Measurements from ENCODE around the gene CPB2. TPM values are rescaled to one million over a fixed set of nuclear protein-coding genes. Genes with fewer than 3 reads are reported as not detected.

Gene CPB2
- total RNA-seq, 4 donors from 2014 or later = not detected

- TF ChIP-seq EP300 (IDR thresholded peaks at IDR 0.05; ENCODE audit: low read depth) = no peak
- TF ChIP-seq POLR2A (IDR thresholded peaks at IDR 0.05) = no peak
- TF ChIP-seq POLR2AphosphoS5 (IDR thresholded peaks at IDR 0.05) = no peak
- TF ChIP-seq CTCF (IDR thresholded peaks at IDR 0.05) = no peak
- Histone ChIP-seq H3K36me3 (no peaks in the 10 kb centered on the region), H3K27me3 (no peaks in the 10 kb centered on the region), H3K4me1 (no peaks in the 10 kb centered on the region), H3K4me3 (no peak overlapping the region), H3K27ac (no peak overlapping the region), H3K9me3 (no peaks in the 10 kb centered on the region)
- intact Hi-C loops (cut with DNase I; ENCODE audit: low total_unique reads) = no loop called here
- 75% methylated on average over 12 of the region's 12 CpGs; no CpG with 5 or more reads in 1 of the 2 donors for WGBS, 2 donors (ENCODE audit: low coverage in 1 of 2)
- no peak for DNase-seq
- in situ Hi-C loops (cut with MboI; ENCODE audit: low pct_ligation_motif_present in 1 of 4, low pct_unique_long_range_greater_than_20kb in 1 of 4, low sequenced_read_pairs in 3 of 4) = no loop called here
These were observed 18.4 kb downstream of the CPB2 start for GRCh38 chr13:46086421-46086922.

GRCh38 chr13:46085737-46086136 is 19.1 kb downstream of the CPB2 start:
- no peaks in the 10 kb centered on the region for H3K9me3 ChIP-seq
- intact Hi-C loops (cut with DNase I; ENCODE audit: low total_unique reads) = no loop called here
- H3K27ac ChIP-seq = no peak overlapping the region
- in situ Hi-C loops (cut with MboI; ENCODE audit: low pct_ligation_motif_present in 1 of 4, low pct_unique_long_range_greater_than_20kb in 1 of 4, low sequenced_read_pairs in 3 of 4) = no loop called here
- H3K4me1 ChIP-seq = no peaks in the 10 kb centered on the region
- DNase-seq = no peak
- H3K27me3 ChIP-seq = no peaks in the 10 kb centered on the region
- no peak overlapping the region for H3K4me3 ChIP-seq
- no peak for TF ChIP-seq CTCF (IDR thresholded peaks at IDR 0.05)
- no peak for TF ChIP-seq POLR2AphosphoS5 (IDR thresholded peaks at IDR 0.05)
- TF ChIP-seq EP300 (IDR thresholded peaks at IDR 0.05; ENCODE audit: low read depth) = no peak
- TF ChIP-seq POLR2A (IDR thresholded peaks at IDR 0.05) = no peak
- no peaks in the 10 kb centered on the region for H3K36me3 ChIP-seq
- WGBS, 2 donors (ENCODE audit: low coverage in 1 of 2) = 96% methylated on average over 13 of the region's 13 CpGs; no CpG with 5 or more reads in 1 of the 2 donors

- in situ Hi-C loops (cut with MboI; ENCODE audit: low pct_ligation_motif_present in 1 of 4, low pct_unique_long_range_greater_than_20kb in 1 of 4, low sequenced_read_pairs in 3 of 4) = no loop called here
These were observed 22.5 kb downstream of the CPB2 start for GRCh38 chr13:46082324-46082723.

GRCh38 chr13:46079770-46080169 is 25.1 kb downstream of the CPB2 start:
- Histone ChIP-seq H3K4me1 (no peaks in the 10 kb centered on the region), H3K27ac (no peak overlapping the region), H3K36me3 (no peaks in the 10 kb centered on the region), H3K9me3 (no peaks in the 10 kb centered on the region), H3K27me3 (no peaks in the 10 kb centered on the region), H3K4me3 (no peak overlapping the region)
- no peak for DNase-seq
- TF ChIP-seq POLR2AphosphoS5 (IDR thresholded peaks at IDR 0.05) = no peak
- TF ChIP-seq EP300 (IDR thresholded peaks at IDR 0.05; ENCODE audit: low read depth) = no peak
- no peak for TF ChIP-seq CTCF (IDR thresholded peaks at IDR 0.05)
- TF ChIP-seq POLR2A (IDR thresholded peaks at IDR 0.05) = no peak
- in situ Hi-C loops (cut with MboI; ENCODE audit: low pct_ligation_motif_present in 1 of 4, low pct_unique_long_range_greater_than_20kb in 1 of 4, low sequenced_read_pairs in 3 of 4) (no loop called here), intact Hi-C loops (cut with DNase I; ENCODE audit: low total_unique reads) (no loop called here)
- WGBS, 2 donors (ENCODE audit: low coverage in 1 of 2) = 33 to 57% methylated on average over 1 to 2 of the region's 2 CpGs

More at GRCh38 chr13:46082324-46082723, 22.5 kb downstream of the CPB2 start:
- Histone ChIP-seq H3K27me3 (no peaks in the 10 kb centered on the region), H3K4me3 (no peak overlapping the region), H3K36me3 (no peaks in the 10 kb centered on the region), H3K27ac (no peak overlapping the region), H3K9me3 (no peaks in the 10 kb centered on the region), H3K4me1 (no peaks in the 10 kb centered on the region)
- intact Hi-C loops (cut with DNase I; ENCODE audit: low total_unique reads) = no loop called here
- TF ChIP-seq CTCF (IDR thresholded peaks at IDR 0.05) (no peak), POLR2AphosphoS5 (IDR thresholded peaks at IDR 0.05) (no peak), POLR2A (IDR thresholded peaks at IDR 0.05) (no peak), EP300 (IDR thresholded peaks at IDR 0.05; ENCODE audit: low read depth) (no peak)
- WGBS, 2 donors (ENCODE audit: low coverage in 1 of 2) = 89 to 90% methylated on average over 5 of the region's 5 CpGs
- DNase-seq = no peak

All from transverse colon (tissue), 4 donors.